PC-9 (cell line): Measurements from ENCODE around the gene C6orf15. TPM values are rescaled to one million over a fixed set of nuclear protein-coding genes. Genes with fewer than 3 reads are reported as not detected.
A peak's percentile ranks its signal among the peaks of the same experiment; 100 is the strongest.

ENCODE experiments used
- BruUV-seq: library from RNA; stranded (reverse); fragments of 400-500 nt; replicated peaks from 2 replicates; lab custom pipeline; 2021; lab: Mats Ljungman, UMichigan
- CTCF ChIA-PET: fragments of 300-600 bp; sonication (Branson Sonifier 250); formaldehyde crosslinking; loops from one replicate; lab custom pipeline; 2022; ENCODE audit warnings: antibody characterized with exemption; lab: Charles Lee
- POLR2A ChIA-PET: fragments of 300-600 bp; sonication (Branson Sonifier 250); formaldehyde crosslinking; loops from one replicate; lab custom pipeline; 2022; ENCODE audit warnings: antibody characterized with exemption; ENCODE audit not compliant: unreplicated experiment; lab: Charles Lee
- DNase-seq, 2 experiments: peaks; one replicate each; pipeline versions ENCODE4 v3.0.0 to v3.0.0-alpha.2; 2015 to 2022; ENCODE audit warnings: mixed read lengths in 1 of 2
- H2AFZ ChIP-seq: fragments of 200-600 bp; sonication (generic); 2 replicates; pipeline ENCODE4 v1.8.1; 2017; ENCODE audit warnings: antibody characterized with exemption
- H3F3A ChIP-seq: fragments of 200-600 bp; sonication (generic); 2 replicates; pipeline ENCODE4 v1.8.1; 2017; ENCODE audit warnings: antibody characterized with exemption, mild to moderate bottlenecking, low read depth; ENCODE audit not compliant: insufficient read depth
- H3K27ac ChIP-seq: fragments of 200-600 bp; sonication (generic); 2 replicates; pipeline ENCODE4 v1.6.1; 2016; ENCODE audit warnings: mixed run types
- H3K27me3 ChIP-seq: fragments of 200-600 bp; sonication (generic); 2 replicates; pipeline ENCODE4 v1.6.1; 2016; ENCODE audit warnings: low read depth, mixed run types; ENCODE audit not compliant: insufficient read depth
- H3K36me3 ChIP-seq: fragments of 200-600 bp; sonication (generic); 2 replicates; pipeline ENCODE4 v1.6.1; 2016; ENCODE audit warnings: low read depth, mixed run types
- H3K4me1 ChIP-seq: fragments of 200-600 bp; sonication (generic); replicated peaks from 2 replicates; pipeline ENCODE4 v1.6.1; 2016; ENCODE audit warnings: mixed run types; ENCODE audit not compliant: insufficient read depth
- H3K4me2 ChIP-seq: fragments of 200-600 bp; sonication (generic); 2 replicates; pipeline ENCODE4 v1.6.1; 2017; ENCODE audit warnings: mixed run types
- H3K4me3 ChIP-seq: fragments of 200-600 bp; sonication (generic); 2 replicates; pipeline ENCODE4 v1.6.1; 2016; ENCODE audit warnings: mixed run types
- H3K79me2 ChIP-seq: fragments of 200-600 bp; sonication (generic); 2 replicates; pipeline ENCODE4 v1.6.1; 2017; ENCODE audit warnings: low read depth, mixed run types
- H3K9me2 ChIP-seq: fragments of 200-600 bp; sonication (generic); 2 replicates; pipeline ENCODE4 v1.8.1; 2017; ENCODE audit warnings: mild to moderate bottlenecking; ENCODE audit not compliant: insufficient read depth
- H3K9me3 ChIP-seq: fragments of 200-600 bp; sonication (generic); 2 replicates; pipeline ENCODE4 v1.8.1; 2016; ENCODE audit warnings: low read depth; ENCODE audit not compliant: insufficient read depth
- H4K20me1 ChIP-seq: fragments of 200-600 bp; sonication (generic); 2 replicates; pipeline ENCODE4 v1.8.1; 2017; ENCODE audit not compliant: insufficient read depth
- EZH2 ChIP-seq: fragments of 200-600 bp; sonication (generic); IDR thresholded peaks from 2 replicates; pipeline ENCODE4 v1.8.0; 2017; ENCODE audit warnings: antibody characterized with exemption, low read depth
- intact Hi-C: fragments of 100-400 bp; cut with micrococcal nuclease; formaldehyde crosslinking; loops from one replicate; pipeline ENCODE4 v1.10.0; 2022; ENCODE audit not compliant: unreplicated experiment
- total RNA-seq: library from RNA; stranded (reverse); gene quantifications from 2 replicates; pipeline ENCODE4 v1.2.3, GENCODE V29; 2021
- TF ChIP-seq, protein P1 (sequence below): fragments of 200-600 bp; sonication (generic); conservative IDR thresholded peaks from 2 replicates; pipeline ENCODE4 v1.6.1; 2017; ENCODE audit warnings: mixed run types, antibody characterized with exemption, mild to moderate bottlenecking, moderate library complexity

C6orf15 gene
- total RNA-seq, 1 experiment from 2014 or later, result 21.6 TPM

DNA sequence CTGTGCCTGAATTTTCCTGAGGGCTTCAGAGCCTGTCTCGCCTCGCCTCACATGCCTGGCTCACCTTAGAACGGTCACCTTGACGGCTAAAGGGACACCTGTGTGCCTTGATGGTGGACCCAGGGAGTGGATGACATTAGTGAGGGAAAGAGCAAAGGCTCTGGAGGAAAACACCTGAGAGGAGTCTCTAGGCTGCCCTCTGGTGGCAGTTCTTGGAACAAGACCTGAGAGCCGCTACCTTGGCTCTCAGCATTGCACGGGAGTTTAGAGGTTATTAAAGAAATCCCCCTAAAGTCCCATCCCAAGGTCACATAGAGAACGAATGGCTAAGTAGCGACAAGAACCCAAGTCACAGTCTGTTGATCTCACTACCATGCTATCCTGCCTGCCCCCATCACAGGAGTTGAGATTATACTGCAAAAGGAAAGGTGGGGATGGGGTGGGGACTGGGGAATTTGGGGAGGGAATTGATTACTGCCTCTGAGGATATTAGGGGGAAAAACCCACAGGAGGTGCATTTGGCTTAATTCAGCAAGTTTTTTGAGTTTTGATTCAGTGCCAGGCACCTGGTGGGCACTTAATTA is 15.8 kb upstream of the C6orf15 start:
- H3F3A ChIP-seq, result no peaks in the 10 kb centered on the region
- ChIA-PET CTCF (interaction anchor here (0.6 kb wide), 2 partner anchors 46 to 75 kb away, joined by 3 to 4 read pairs; no protein-coding TSS in a partner anchor), POLR2A (no interaction called here)

DNA sequence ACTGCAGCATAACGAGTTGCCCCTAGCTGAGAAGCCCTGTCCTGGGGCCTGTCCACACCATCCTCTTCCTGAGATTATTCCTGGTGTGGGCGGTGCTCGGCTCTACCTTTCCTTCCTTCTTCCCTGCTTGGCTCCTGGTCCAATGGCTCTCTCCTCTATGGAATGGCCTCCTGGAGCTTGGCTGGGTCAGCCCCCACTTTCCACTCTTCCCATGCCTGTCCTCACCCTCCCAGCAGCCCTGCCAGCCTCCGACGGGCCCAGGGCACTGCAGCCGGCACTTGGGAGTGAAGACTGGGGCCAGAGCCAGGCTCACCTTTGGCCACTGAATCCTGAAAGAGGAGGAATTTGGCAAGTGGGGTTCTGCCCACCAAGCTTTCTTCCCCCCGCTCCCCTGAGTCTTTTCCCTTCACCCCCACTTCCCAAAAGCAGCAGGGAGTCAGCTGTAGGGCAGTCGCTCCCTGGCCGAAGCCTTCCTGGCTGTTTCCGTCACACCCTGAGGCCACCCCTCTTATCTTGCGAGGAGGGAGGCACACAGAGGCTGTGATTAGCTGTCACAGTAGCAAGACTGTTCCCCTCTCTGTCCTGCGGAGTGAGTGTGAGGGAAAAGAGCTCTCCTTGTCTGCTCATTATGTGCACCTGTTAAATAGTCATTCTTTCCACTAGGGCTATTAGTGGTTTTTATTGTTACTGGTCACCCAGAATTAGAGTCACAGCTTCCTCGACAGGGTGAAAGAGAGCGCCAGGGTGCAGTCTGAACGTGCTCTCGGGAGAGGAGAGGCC is 14.2 kb upstream of the C6orf15 start:
- Histone ChIP-seq H2AFZ (no peak overlapping the region), H3K36me3 (no peaks in the 10 kb centered on the region), H3K27me3 (no peaks in the 10 kb centered on the region), H3K4me3 (no peak overlapping the region), H3K9me3 (no peaks in the 10 kb centered on the region), H3K4me1 (peaks cover 15% of the 10 kb centered on the region), H3K9me2 (no peaks in the 10 kb centered on the region), H3K4me2 (no peak overlapping the region), H3K79me2 (no peaks in the 10 kb centered on the region), H4K20me1 (no peaks in the 10 kb centered on the region; the same call in 1 of the 2 replicates), H3F3A (no peaks in the 10 kb centered on the region), H3K27ac (no peak overlapping the region)
- CTCF ChIA-PET, result interaction anchor here (0.5 to 2.0 kb wide), 8 partner anchors 12 to 312 kb away, joined by 3 to 9 read pairs (median 3); partner anchors contain the start of gene PSORS1C1
- no peak for DNase-seq
- POLR2A ChIA-PET, result interaction anchor here (0.6 kb wide), 1 partner anchor 914 kb away, joined by 3 read pairs; the partner anchor contains the start of gene TRIM26
- no TSS peak for BruUV-seq
- no peak for TF ChIP-seq EZH2
- TF ChIP-seq, protein P1, sequence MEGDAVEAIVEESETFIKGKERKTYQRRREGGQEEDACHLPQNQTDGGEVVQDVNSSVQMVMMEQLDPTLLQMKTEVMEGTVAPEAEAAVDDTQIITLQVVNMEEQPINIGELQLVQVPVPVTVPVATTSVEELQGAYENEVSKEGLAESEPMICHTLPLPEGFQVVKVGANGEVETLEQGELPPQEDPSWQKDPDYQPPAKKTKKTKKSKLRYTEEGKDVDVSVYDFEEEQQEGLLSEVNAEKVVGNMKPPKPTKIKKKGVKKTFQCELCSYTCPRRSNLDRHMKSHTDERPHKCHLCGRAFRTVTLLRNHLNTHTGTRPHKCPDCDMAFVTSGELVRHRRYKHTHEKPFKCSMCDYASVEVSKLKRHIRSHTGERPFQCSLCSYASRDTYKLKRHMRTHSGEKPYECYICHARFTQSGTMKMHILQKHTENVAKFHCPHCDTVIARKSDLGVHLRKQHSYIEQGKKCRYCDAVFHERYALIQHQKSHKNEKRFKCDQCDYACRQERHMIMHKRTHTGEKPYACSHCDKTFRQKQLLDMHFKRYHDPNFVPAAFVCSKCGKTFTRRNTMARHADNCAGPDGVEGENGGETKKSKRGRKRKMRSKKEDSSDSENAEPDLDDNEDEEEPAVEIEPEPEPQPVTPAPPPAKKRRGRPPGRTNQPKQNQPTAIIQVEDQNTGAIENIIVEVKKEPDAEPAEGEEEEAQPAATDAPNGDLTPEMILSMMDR, result no peak
- intact Hi-C loops, result loop anchor here (5.0 kb wide), 1 partner anchor 54 kb away; no protein-coding TSS in a partner anchor

More for the DNA sequence above, 15.8 kb upstream of the C6orf15 start:
- Histone ChIP-seq H3K27me3 (no peaks in the 10 kb centered on the region), H3K9me3 (no peaks in the 10 kb centered on the region), H3K27ac (no peak overlapping the region), H3K4me1 (peaks cover 15% of the 10 kb centered on the region), H3K36me3 (no peaks in the 10 kb centered on the region), H2AFZ (no peak overlapping the region), H3K9me2 (no peaks in the 10 kb centered on the region), H4K20me1 (no peaks in the 10 kb centered on the region; the same call in 1 of the 2 replicates), H3K4me3 (no peak overlapping the region), H3K79me2 (no peaks in the 10 kb centered on the region), H3K4me2 (no peak overlapping the region)
- intact Hi-C loops, result loop anchor here (1.0 to 5.0 kb wide), 5 partner anchors 26 to 299 kb away; partner anchors contain the start of gene VARS2
- DNase-seq, result peak; percentile 45 to 66
- TF ChIP-seq, protein P1, result peak; percentile 85
- no peak for TF ChIP-seq EZH2
- BruUV-seq, result no TSS peak

DNA sequence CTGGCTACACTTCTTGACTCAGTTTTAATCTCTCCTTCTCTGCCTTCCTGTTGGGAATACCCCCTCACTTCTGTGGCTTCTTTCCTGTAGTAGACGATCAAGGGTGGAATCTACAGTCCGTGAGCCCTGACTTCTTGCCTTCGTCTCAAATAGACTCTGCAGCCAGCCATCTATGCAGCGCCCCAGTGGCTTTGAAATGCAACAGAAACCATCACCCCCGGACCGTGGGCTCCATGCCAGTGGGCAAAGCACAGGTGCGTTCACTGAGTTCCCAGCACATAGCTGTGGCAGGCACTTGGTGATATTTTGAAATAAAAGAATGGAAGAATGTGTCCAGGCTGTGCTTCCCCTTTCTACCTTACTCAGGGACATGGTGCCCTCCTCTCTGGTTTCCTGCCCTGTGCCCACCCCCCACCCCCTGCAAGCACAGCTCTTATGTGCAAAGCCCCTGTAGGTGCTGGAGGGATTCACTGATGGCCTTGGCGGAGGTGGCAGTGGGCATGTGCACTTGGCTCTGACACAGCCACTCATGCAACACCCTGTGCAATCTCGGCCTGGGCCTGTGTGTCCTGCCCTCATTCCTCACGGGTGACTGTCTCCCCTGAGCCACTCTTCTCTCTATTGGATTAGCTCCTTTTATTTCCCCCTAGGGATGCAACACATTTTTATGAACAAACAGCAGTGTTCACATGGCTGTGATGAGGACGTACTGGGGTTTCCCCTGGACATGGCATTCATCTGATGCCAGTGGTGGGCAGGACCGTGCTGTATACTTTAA is 13.4 kb upstream of the C6orf15 start:
- H3K27ac ChIP-seq, result no peak overlapping the region
- no peaks in the 10 kb centered on the region for H3K9me2 ChIP-seq
- intact Hi-C loops, result loop anchor here (5.0 kb wide), 1 partner anchor 53 kb away; no protein-coding TSS in a partner anchor
- H3K4me1 ChIP-seq, result peaks cover 15% of the 10 kb centered on the region
- H3K9me3 ChIP-seq, result no peaks in the 10 kb centered on the region
- no peaks in the 10 kb centered on the region for H3F3A ChIP-seq
- CTCF ChIA-PET, result interaction anchor here (0.9 to 2.0 kb wide), 4 partner anchors 10 to 67 kb away, joined by 4 to 9 read pairs (median 4); no protein-coding TSS in a partner anchor
- no peak overlapping the region for H2AFZ ChIP-seq
- H4K20me1 ChIP-seq, result no peaks in the 10 kb centered on the region; the same call in 1 of the 2 replicates
- no peaks in the 10 kb centered on the region for H3K27me3 ChIP-seq
- no peak overlapping the region for H3K4me2 ChIP-seq
- H3K4me3 ChIP-seq, result no peak overlapping the region
- H3K36me3 ChIP-seq, result no peaks in the 10 kb centered on the region
- no TSS peak for BruUV-seq
- no peak for TF ChIP-seq EZH2
- TF ChIP-seq, protein P1, result no peak
- POLR2A ChIA-PET, result no interaction called here
- H3K79me2 ChIP-seq, result no peaks in the 10 kb centered on the region
- DNase-seq, result no peak
